ENCODE results near the gene LIMS1. TPM values are rescaled to one million over a fixed set of nuclear protein-coding genes. Genes with fewer than 3 reads are reported as not detected.

Gene LIMS1
- total RNA-seq, 1 donor: 129 TPM

DNA sequence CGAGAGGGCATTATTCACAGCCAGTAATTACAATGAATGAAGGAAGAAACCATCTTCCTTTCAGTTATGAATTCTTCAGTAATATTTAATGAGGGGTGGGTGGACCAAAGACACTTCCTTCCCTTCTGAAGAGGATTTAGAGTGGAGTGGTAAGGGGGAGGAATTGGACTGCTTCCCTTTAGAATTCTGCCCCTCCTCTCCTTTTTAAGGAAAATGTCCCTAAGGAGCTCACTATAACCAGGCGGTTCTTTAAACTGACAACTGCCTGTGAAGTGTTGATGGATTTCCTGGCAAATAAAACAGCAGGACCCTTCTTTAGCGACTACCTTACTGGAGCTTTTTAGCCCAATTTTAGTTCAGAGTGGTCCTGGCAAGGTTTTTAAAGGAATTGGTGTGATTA lies 86.4 kb downstream of the LIMS1 start:
- H3K4me1 ChIP-seq (ENCODE audit: insufficient read depth, low read length): peaks cover 29% of the 10 kb centered on the region

DNA sequence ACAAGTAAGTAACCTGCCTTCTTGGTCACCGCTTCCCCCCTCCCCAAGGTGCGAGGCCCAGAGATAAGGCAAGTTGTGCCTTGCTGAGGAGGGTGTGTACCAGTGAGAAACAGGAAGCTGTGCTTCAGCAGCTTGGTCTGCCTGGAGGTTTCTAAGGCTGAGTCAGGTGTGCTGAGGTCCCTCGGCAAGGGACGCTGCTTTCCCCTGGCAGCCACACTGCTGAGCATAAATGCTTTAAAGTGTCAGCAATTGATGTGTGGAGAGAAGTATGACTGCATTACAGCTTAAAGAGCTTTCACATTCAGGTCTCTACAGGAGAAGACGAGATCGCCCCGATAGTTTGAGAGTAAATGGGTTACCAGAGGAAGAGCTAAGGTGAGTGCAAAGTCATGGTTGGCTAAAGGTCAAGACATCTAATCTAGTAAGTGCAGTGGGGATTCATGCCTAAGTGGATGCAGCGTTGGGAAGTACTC lies 86.9 kb downstream of the LIMS1 start:
- Histone ChIP-seq H2AFZ (ENCODE audit: low read length) (no peak overlapping the region), H3K79me2 (ENCODE audit: insufficient read depth, low read length) (peaks cover 82% of the 10 kb centered on the region), H4K20me1 (ENCODE audit: insufficient read depth, low read length) (peaks cover 19% of the 10 kb centered on the region), H3K4me2 (ENCODE audit: insufficient read depth, low read length) (no peak overlapping the region), H3K9me3 (ENCODE audit: low read depth, low read length) (no peaks in the 10 kb centered on the region), H3K36me3 (ENCODE audit: insufficient read depth, low read length) (no peaks in the 10 kb centered on the region), H3K27ac (ENCODE audit: low read depth, low read length) (no peak overlapping the region), H3K27me3 (ENCODE audit: insufficient read depth, low read length) (no peaks in the 10 kb centered on the region), H3K4me1 (ENCODE audit: insufficient read depth, low read length) (peaks cover 29% of the 10 kb centered on the region), H3K4me3 (ENCODE audit: insufficient read depth, low read length) (no peak overlapping the region)
- TF ChIP-seq, protein P1, sequence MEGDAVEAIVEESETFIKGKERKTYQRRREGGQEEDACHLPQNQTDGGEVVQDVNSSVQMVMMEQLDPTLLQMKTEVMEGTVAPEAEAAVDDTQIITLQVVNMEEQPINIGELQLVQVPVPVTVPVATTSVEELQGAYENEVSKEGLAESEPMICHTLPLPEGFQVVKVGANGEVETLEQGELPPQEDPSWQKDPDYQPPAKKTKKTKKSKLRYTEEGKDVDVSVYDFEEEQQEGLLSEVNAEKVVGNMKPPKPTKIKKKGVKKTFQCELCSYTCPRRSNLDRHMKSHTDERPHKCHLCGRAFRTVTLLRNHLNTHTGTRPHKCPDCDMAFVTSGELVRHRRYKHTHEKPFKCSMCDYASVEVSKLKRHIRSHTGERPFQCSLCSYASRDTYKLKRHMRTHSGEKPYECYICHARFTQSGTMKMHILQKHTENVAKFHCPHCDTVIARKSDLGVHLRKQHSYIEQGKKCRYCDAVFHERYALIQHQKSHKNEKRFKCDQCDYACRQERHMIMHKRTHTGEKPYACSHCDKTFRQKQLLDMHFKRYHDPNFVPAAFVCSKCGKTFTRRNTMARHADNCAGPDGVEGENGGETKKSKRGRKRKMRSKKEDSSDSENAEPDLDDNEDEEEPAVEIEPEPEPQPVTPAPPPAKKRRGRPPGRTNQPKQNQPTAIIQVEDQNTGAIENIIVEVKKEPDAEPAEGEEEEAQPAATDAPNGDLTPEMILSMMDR (IDR thresholded peaks at IDR 0.05; ENCODE audit: extremely low read depth, low read depth, low read length): no peak
- DNase-seq (ENCODE audit: insufficient read length, low spot score, missing footprints): no peak

More for the DNA sequence above, 86.4 kb downstream of the LIMS1 start:
- no peaks in the 10 kb centered on the region for H3K36me3 ChIP-seq (ENCODE audit: insufficient read depth, low read length)
- peaks cover 83% of the 10 kb centered on the region for H3K79me2 ChIP-seq (ENCODE audit: insufficient read depth, low read length)
- no peak overlapping the region for H3K4me3 ChIP-seq (ENCODE audit: insufficient read depth, low read length)
- H2AFZ ChIP-seq (ENCODE audit: low read length): no peak overlapping the region
- no peak overlapping the region for H3K4me2 ChIP-seq (ENCODE audit: insufficient read depth, low read length)
- H3K27ac ChIP-seq (ENCODE audit: low read depth, low read length): no peak overlapping the region
- no peaks in the 10 kb centered on the region for H3K27me3 ChIP-seq (ENCODE audit: insufficient read depth, low read length)
- no peaks in the 10 kb centered on the region for H3K9me3 ChIP-seq (ENCODE audit: low read depth, low read length)
- DNase-seq (ENCODE audit: insufficient read length, low spot score, missing footprints): no peak
- TF ChIP-seq, protein P1 (IDR thresholded peaks at IDR 0.05; ENCODE audit: extremely low read depth, low read depth, low read length): no peak
- H4K20me1 ChIP-seq (ENCODE audit: insufficient read depth, low read length): peaks cover 19% of the 10 kb centered on the region

DNA sequence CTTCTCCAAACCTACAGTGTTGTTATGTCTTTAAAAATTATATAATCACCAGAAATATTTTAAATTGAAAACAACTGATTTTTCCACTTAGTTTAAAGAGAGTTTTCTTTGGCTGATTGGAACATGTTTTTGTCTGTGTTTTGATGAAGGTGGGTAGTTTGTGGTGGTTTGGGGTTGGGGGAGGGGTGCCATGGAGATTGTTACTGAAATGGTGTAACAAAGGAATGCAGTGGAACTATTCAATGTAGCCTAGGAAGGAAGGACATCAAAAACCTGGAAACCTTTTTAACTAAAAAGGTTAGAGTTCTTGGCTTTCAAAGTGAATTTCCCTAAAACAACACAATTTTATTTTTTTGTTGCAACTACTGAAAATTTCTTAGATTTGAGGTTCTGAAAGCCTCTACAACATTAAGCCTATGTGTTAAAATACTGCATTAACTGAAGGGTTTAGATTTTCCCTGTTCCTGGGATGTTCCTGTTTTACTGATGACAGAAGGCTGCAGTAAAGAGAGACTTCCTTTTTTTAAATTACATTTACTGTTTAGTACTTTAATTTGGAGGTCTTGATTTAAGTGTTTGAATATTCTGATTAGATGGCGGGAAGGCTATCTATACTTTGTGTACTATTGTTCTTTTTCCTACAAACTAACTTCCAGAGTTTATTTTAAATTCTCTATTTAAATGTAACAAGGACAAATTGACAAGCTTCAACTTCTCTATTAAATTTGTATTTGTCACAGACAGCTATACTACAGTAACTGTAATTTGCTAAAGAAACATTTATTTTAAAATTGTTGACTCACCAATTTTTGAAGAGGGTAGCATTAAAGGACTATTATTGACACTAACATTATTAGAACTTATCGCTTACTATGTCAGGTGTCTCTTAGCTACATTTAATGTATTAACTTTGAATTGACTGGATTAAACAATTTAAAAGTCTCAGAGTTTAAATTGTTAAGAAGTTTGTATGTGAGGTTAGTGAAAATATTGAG lies 87.7 kb downstream of the LIMS1 start:
- H3K4me1 ChIP-seq (ENCODE audit: insufficient read depth, low read length): peaks cover 23% of the 10 kb centered on the region
- peaks cover 77% of the 10 kb centered on the region for H3K79me2 ChIP-seq (ENCODE audit: insufficient read depth, low read length)
- peaks cover 13% of the 10 kb centered on the region for H4K20me1 ChIP-seq (ENCODE audit: insufficient read depth, low read length)
- TF ChIP-seq, protein P1 (IDR thresholded peaks at IDR 0.05; ENCODE audit: extremely low read depth, low read depth, low read length): no peak
- no peak overlapping the region for H3K4me3 ChIP-seq (ENCODE audit: insufficient read depth, low read length)
- DNase-seq (ENCODE audit: insufficient read length, low spot score, missing footprints): no peak
- H3K27me3 ChIP-seq (ENCODE audit: insufficient read depth, low read length): no peaks in the 10 kb centered on the region
- no peak overlapping the region for H2AFZ ChIP-seq (ENCODE audit: low read length)
- no peaks in the 10 kb centered on the region for H3K36me3 ChIP-seq (ENCODE audit: insufficient read depth, low read length)
- no peak overlapping the region for H3K27ac ChIP-seq (ENCODE audit: low read depth, low read length)
- H3K4me2 ChIP-seq (ENCODE audit: insufficient read depth, low read length): no peak overlapping the region
- no peaks in the 10 kb centered on the region for H3K9me3 ChIP-seq (ENCODE audit: low read depth, low read length)

DNA sequence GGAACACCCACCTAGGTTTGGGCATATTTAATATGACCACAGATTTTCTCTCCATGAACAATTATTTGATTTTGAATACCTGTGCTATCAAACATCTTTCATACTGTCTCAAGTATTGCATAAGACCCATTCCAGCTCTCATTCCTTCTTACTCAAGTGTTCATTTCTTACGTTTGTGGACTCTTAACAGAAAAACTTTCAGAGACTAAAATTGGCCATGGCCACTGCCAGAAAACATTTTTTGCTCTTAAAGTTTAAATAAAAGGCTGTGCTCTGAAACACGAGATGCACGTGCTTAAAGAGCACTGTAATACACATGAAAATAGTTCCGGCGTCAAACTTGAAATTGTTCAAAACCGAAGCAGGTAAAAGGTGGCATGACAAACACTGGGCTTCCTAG lies 89.3 kb downstream of the LIMS1 start:
- TF ChIP-seq, protein P1 (IDR thresholded peaks at IDR 0.05; ENCODE audit: extremely low read depth, low read depth, low read length): no peak
- H3K9me3 ChIP-seq (ENCODE audit: low read depth, low read length): no peaks in the 10 kb centered on the region
- H3K4me2 ChIP-seq (ENCODE audit: insufficient read depth, low read length): no peak overlapping the region
- H3K4me3 ChIP-seq (ENCODE audit: insufficient read depth, low read length): no peak overlapping the region
- no peak overlapping the region for H2AFZ ChIP-seq (ENCODE audit: low read length)
- H4K20me1 ChIP-seq (ENCODE audit: insufficient read depth, low read length): peaks cover 13% of the 10 kb centered on the region
- DNase-seq (ENCODE audit: insufficient read length, low spot score, missing footprints): no peak
- no peaks in the 10 kb centered on the region for H3K36me3 ChIP-seq (ENCODE audit: insufficient read depth, low read length)
- no peak overlapping the region for H3K27ac ChIP-seq (ENCODE audit: low read depth, low read length)
- peaks cover 73% of the 10 kb centered on the region for H3K79me2 ChIP-seq (ENCODE audit: insufficient read depth, low read length)
- no peaks in the 10 kb centered on the region for H3K27me3 ChIP-seq (ENCODE audit: insufficient read depth, low read length)
- peaks cover 23% of the 10 kb centered on the region for H3K4me1 ChIP-seq (ENCODE audit: insufficient read depth, low read length)

Data from osteoblast (primary cell).